Stimulated activated naive B cell treated with anti-CD40 and anti-IgM and Interleukin-4, amounts not matched to agents 10 μg/mL and 1 μg/mL and 100 μg/mL, for 72 hours (primary cell): ENCODE data around the gene RUVBL1.
A peak's percentile ranks its signal among the peaks of the same experiment; 100 is the strongest.

Source experiments
- ATAC-seq, 2 donors: fragments of 150-1000 bp; cut with Tn5 transposase; replicated peaks; 2 replicates each; pipeline ENCODE4 v1.10.0; 2021; ENCODE audit warnings: moderate library complexity in 1 of 2
- DNase-seq: peaks from one replicate; pipeline ENCODE4 v3.0.0; 2021
- H3K27ac Mint-ChIP-seq: one replicate; pipeline ENCODE4 v1.8.0; 2022; ENCODE audit warnings: mild to moderate bottlenecking, mixed read lengths
- H3K27me3 Mint-ChIP-seq, 2 donors: one replicate each; pipeline ENCODE4 v1.8.0; 2022; ENCODE audit warnings: mixed read lengths in 2 of 2
- H3K36me3 Mint-ChIP-seq, 2 donors: one replicate each; pipeline ENCODE4 v1.8.0; 2022; ENCODE audit warnings: mixed read lengths in 2 of 2, mild to moderate bottlenecking in 1 of 2
- H3K4me1 Mint-ChIP-seq, 2 donors: one replicate each; pipeline ENCODE4 v1.8.0; 2022; ENCODE audit warnings: mixed read lengths in 2 of 2, mild to moderate bottlenecking in 1 of 2
- H3K4me3 Mint-ChIP-seq, 2 donors: one replicate each; pipeline ENCODE4 v1.8.0; 2022; ENCODE audit warnings: mild to moderate bottlenecking in 2 of 2, mixed read lengths in 2 of 2, moderate library complexity in 1 of 2
- H3K9me3 Mint-ChIP-seq, 2 donors: one replicate each; pipeline ENCODE4 v1.8.0; 2022; ENCODE audit warnings: mixed read lengths in 2 of 2, mild to moderate bottlenecking in 1 of 2

Gene RUVBL1

GRCh38 chr3:128152419-128153155 lies 29.0 kb upstream of the RUVBL1 start:
- H3K36me3 Mint-ChIP-seq, result peaks cover 19 to 24% of the 10 kb centered on the region in 2 donors
- ATAC-seq, result peak; percentile 68
- DNase-seq, result no peak
- H3K4me1 Mint-ChIP-seq, result peaks cover 21 to 23% of the 10 kb centered on the region in 2 donors
- no peaks in the 10 kb centered on the region for H3K27me3 Mint-ChIP-seq
- peak overlapping the region; percentile 98 for H3K27ac Mint-ChIP-seq
- peaks cover 10 to 16% of the 10 kb centered on the region in 2 donors for H3K9me3 Mint-ChIP-seq
- H3K4me3 Mint-ChIP-seq, result peak overlapping the region; percentile 91 to 95

GRCh38 chr3:128151758-128152274 lies 28.2 kb upstream of the RUVBL1 start:
- H3K4me1 Mint-ChIP-seq, result peaks cover 18 to 23% of the 10 kb centered on the region in 2 donors
- H3K27ac Mint-ChIP-seq, result no peak overlapping the region
- ATAC-seq, result no peak
- H3K36me3 Mint-ChIP-seq, result peaks cover 13 to 17% of the 10 kb centered on the region in 2 donors
- no peak overlapping the region for H3K4me3 Mint-ChIP-seq
- H3K9me3 Mint-ChIP-seq, result peaks cover 8 to 12% of the 10 kb centered on the region in 2 donors
- no peak for DNase-seq
- no peaks in the 10 kb centered on the region for H3K27me3 Mint-ChIP-seq

DNA sequence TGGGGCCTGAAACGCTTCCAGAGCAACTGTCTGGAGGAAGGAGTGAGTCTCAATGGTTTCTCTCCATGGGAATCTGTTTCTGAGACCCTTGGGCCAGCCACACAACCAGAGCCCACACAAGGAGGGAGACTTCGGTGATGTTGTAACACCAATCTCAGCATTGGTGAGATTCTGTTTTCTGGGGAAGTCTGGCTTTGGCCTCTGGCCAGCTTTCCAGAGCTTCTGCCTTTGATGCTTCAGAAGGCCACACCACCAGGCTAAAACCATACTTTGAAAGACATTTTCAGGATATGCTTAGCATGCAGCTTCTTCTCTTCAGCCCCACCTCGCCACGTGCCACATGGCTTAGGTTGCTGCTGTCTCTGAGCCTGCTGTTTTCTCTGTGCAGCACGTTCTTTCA lies 26.0 kb upstream of the RUVBL1 start:
- peaks cover 16 to 17% of the 10 kb centered on the region in 2 donors for H3K4me1 Mint-ChIP-seq
- peaks cover 8 to 10% of the 10 kb centered on the region in 2 donors for H3K9me3 Mint-ChIP-seq
- H3K27ac Mint-ChIP-seq, result no peak overlapping the region
- H3K27me3 Mint-ChIP-seq, result peaks cover 0 to 6% of the 10 kb centered on the region in 2 donors
- no peak overlapping the region for H3K4me3 Mint-ChIP-seq
- no peak for DNase-seq
- no peak for ATAC-seq
- peaks cover 10 to 20% of the 10 kb centered on the region in 2 donors for H3K36me3 Mint-ChIP-seq

GRCh38 chr3:128146201-128146600 lies 22.6 kb upstream of the RUVBL1 start:
- H3K27ac Mint-ChIP-seq, result no peak overlapping the region
- peaks cover 4 to 5% of the 10 kb centered on the region in 2 donors for H3K4me1 Mint-ChIP-seq
- ATAC-seq (no peak), DNase-seq (no peak)
- H3K4me3 Mint-ChIP-seq, result no peak overlapping the region
- peaks cover 0 to 6% of the 10 kb centered on the region in 2 donors for H3K27me3 Mint-ChIP-seq
- peaks cover 6 to 20% of the 10 kb centered on the region in 2 donors for H3K36me3 Mint-ChIP-seq
- H3K9me3 Mint-ChIP-seq, result no peaks in the 10 kb centered on the region

DNA sequence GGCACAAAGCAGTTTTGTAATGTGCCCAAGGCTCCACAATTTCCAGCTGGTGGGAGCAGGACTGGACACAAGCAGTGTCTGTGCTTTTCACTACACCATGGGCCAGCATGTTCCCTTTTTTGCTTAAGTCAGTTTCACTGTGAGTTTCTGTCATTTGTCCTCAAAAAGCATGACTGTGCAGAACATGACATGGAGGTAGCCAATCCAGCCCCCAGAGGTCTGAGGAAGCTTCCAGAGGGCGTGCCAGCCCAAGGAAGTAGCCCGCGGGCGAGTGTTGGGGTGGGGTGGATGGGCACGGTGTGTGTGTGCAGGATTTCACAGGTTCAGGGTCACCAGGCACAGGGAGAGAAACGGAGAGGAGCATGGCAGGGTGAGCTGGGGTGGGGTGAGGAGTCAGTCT lies 21.7 kb upstream of the RUVBL1 start:
- peaks cover 4 to 5% of the 10 kb centered on the region in 2 donors for H3K4me1 Mint-ChIP-seq
- no peaks in the 10 kb centered on the region for H3K9me3 Mint-ChIP-seq
- ATAC-seq, result peak; percentile 67
- H3K36me3 Mint-ChIP-seq, result peaks cover 6 to 20% of the 10 kb centered on the region in 2 donors
- DNase-seq, result no peak
- H3K27ac Mint-ChIP-seq, result peak overlapping the region; percentile 72
- H3K27me3 Mint-ChIP-seq, result peaks cover 0 to 6% of the 10 kb centered on the region in 2 donors
- H3K4me3 Mint-ChIP-seq, result no peak overlapping the region

DNA sequence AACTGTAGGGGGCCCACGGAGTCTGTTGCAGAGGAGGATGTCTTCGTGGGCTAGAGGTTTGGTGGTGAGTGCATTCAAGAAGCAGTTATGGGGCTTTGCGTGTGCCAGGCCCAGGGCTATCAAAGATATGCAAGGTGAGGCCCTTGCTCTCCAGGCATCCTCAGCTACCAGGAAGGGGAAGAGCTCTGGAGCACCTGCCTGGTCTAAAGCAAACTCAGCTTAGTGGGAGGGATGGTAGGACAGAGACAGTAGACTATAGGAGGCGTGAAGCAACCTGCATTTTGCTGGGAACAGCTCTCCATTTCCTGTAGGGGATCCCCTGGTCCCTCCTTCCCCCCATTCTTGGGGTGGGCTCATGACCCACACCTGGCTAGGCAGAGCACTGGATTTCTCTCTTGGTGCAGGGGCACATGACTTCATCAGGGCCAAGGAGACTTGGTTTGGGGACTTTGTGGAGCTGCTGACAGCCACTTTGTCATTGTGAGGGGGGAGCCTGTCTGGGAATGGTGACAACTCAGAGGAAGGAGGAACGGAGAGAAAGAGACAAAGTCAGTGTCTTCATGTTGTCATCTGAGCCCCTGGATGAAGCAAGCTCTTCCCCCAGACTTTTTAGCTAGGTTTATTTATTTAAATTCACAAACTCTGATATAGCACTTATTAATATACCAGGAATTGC lies 21.0 kb upstream of the RUVBL1 start:
- DNase-seq, result no peak
- no peak overlapping the region for H3K4me3 Mint-ChIP-seq
- peaks cover 0 to 6% of the 10 kb centered on the region in 2 donors for H3K27me3 Mint-ChIP-seq
- H3K9me3 Mint-ChIP-seq, result no peaks in the 10 kb centered on the region
- H3K4me1 Mint-ChIP-seq, result peaks cover 4 to 5% of the 10 kb centered on the region in 2 donors
- peaks cover 6 to 20% of the 10 kb centered on the region in 2 donors for H3K36me3 Mint-ChIP-seq
- no peak for ATAC-seq
- peak overlapping the region; percentile 70 for H3K27ac Mint-ChIP-seq

GRCh38 chr3:128143496-128143895 lies 19.9 kb upstream of the RUVBL1 start:
- Mint-ChIP-seq H3K27me3 (peaks cover 0 to 6% of the 10 kb centered on the region in 2 donors), H3K27ac (no peak overlapping the region), H3K36me3 (peaks cover 6 to 20% of the 10 kb centered on the region in 2 donors), H3K4me1 (peaks cover 4 to 5% of the 10 kb centered on the region in 2 donors), H3K4me3 (no peak overlapping the region), H3K9me3 (no peaks in the 10 kb centered on the region)
- ATAC-seq (no peak), DNase-seq (no peak)

DNA sequence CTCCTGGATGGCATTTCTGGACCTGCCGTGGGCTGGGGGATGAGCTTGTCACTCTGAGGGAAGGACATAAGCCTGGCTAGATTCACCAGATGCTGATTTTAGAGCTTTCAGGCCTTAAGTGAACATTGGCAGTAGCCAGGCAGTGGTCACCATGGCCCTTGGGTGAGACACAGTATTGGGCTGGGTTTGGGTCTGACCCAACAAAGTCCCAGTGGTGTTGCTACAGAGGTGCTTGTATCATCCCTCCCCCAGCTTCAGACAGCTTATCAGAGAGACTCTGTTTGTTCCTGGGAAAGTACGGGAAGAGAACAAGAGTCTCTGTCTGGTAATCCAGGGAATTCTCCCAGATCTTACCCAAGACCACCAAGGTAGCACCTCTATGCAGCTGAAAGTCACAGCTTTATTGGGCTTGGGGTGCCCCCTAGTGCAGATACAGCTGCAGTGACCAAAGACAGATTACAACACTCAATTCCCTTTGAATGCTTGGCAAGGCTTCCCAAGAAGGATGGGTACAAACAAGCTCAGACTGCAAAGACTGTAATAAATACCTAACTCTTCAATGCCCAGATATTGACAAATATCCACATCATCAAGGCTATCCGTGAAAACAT lies 9.8 kb upstream of the RUVBL1 start:
- H3K27me3 Mint-ChIP-seq, result peaks cover 32 to 42% of the 10 kb centered on the region in 2 donors
- ATAC-seq (peak; percentile 42 to 45), DNase-seq (no peak)
- no peak overlapping the region for H3K27ac Mint-ChIP-seq
- H3K36me3 Mint-ChIP-seq, result no peaks in the 10 kb centered on the region
- H3K4me3 Mint-ChIP-seq, result no peak overlapping the region
- H3K4me1 Mint-ChIP-seq, result no peaks in the 10 kb centered on the region
- H3K9me3 Mint-ChIP-seq, result no peaks in the 10 kb centered on the region

- DNase-seq, result no peak
- Mint-ChIP-seq H3K36me3 (no peaks in the 10 kb centered on the region), H3K4me3 (no peak overlapping the region), H3K9me3 (no peaks in the 10 kb centered on the region), H3K27ac (no peak overlapping the region), H3K4me1 (no peaks in the 10 kb centered on the region), H3K27me3 (peaks cover 27 to 37% of the 10 kb centered on the region in 2 donors)
- no peak for ATAC-seq
Observed at GRCh38 chr3:128131897-128132646, 8.5 kb upstream of the RUVBL1 start.

GRCh38 chr3:128128251-128128650 lies 4.6 kb upstream of the RUVBL1 start:
- no peak for ATAC-seq
- peaks cover 3 to 6% of the 10 kb centered on the region in 2 donors for H3K9me3 Mint-ChIP-seq
- no peak overlapping the region for H3K27ac Mint-ChIP-seq
- H3K4me1 Mint-ChIP-seq, result peaks cover 6 to 17% of the 10 kb centered on the region in 2 donors
- no peak overlapping the region for H3K4me3 Mint-ChIP-seq
- H3K27me3 Mint-ChIP-seq, result peaks cover 12 to 16% of the 10 kb centered on the region in 2 donors
- peaks cover 4 to 6% of the 10 kb centered on the region in 2 donors for H3K36me3 Mint-ChIP-seq
- no peak for DNase-seq

DNA sequence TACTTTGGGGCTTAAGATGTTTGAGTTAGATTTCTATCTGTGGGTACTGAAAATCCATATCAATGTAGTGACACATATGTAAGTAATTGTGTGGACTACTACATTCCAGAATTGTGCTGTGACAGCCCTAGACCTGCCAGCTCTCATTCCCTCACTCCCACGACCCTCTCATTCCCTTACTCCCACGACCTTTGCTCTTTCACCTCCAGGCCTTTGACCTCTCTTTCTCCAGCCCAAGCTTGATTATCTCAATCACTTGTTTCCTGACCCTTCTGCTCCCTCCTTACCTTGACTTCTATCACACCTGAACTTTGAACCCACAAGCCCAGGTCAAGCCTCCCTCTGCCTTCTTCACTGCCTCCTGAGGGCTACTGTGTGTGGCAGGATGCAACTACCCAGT lies 3.6 kb upstream of the RUVBL1 start:
- H3K4me1 Mint-ChIP-seq, result peaks cover 6 to 24% of the 10 kb centered on the region in 2 donors
- no peak overlapping the region for H3K4me3 Mint-ChIP-seq
- no peak for DNase-seq
- H3K36me3 Mint-ChIP-seq, result peaks cover 4 to 6% of the 10 kb centered on the region in 2 donors
- peaks cover 3 to 6% of the 10 kb centered on the region in 2 donors for H3K9me3 Mint-ChIP-seq
- no peak overlapping the region for H3K27ac Mint-ChIP-seq
- ATAC-seq, result no peak
- H3K27me3 Mint-ChIP-seq, result peaks cover 12% of the 10 kb centered on the region in 2 donors

GRCh38 chr3:128123156-128123537 lies 465 bp downstream of the RUVBL1 start:
- ATAC-seq (peak in 1 of 2 donors; percentile 2), DNase-seq (no peak)
- peaks cover 15 to 38% of the 10 kb centered on the region in 2 donors for H3K4me1 Mint-ChIP-seq
- peaks cover 21 to 28% of the 10 kb centered on the region in 2 donors for H3K36me3 Mint-ChIP-seq
- peaks cover 0 to 5% of the 10 kb centered on the region in 2 donors for H3K27me3 Mint-ChIP-seq
- H3K27ac Mint-ChIP-seq, result peak overlapping the region; percentile 98
- H3K9me3 Mint-ChIP-seq, result peaks cover 3 to 6% of the 10 kb centered on the region in 2 donors
- H3K4me3 Mint-ChIP-seq, result peak overlapping the region; percentile 98 to 100

DNA sequence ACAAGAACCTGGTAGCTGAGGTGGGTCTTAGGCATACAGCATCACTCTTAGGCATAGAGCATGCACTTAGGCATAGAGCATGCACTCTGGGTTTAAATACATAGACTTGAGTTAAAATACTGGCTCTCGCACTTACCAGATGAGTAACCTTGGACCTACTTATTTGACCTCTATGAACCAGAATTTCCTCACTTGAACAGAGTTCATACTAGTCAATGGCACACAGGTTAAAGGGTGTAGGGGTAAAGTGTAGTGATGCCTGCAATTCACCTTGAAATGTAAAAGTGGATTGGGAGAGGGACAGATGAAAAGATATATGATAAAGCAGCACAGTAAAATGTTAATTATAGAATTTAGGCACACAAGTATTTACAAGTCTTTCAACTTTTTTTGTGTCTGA lies 1.6 kb downstream of the RUVBL1 start:
- peak overlapping the region; percentile 98 to 100 for H3K4me3 Mint-ChIP-seq
- ATAC-seq (no peak), DNase-seq (no peak)
- no peaks in the 10 kb centered on the region for H3K27me3 Mint-ChIP-seq
- H3K36me3 Mint-ChIP-seq, result peaks cover 28 to 36% of the 10 kb centered on the region in 2 donors
- H3K27ac Mint-ChIP-seq, result peak overlapping the region; percentile 42
- H3K4me1 Mint-ChIP-seq, result peaks cover 15 to 38% of the 10 kb centered on the region in 2 donors
- H3K9me3 Mint-ChIP-seq, result peaks cover 3 to 6% of the 10 kb centered on the region in 2 donors
